ENCODE data around the gene SDF4.

- TF ChIP-seq POLR2A (IDR thresholded peaks at IDR 0.05) (no peak), CTCF (IDR thresholded peaks at IDR 0.05) (no peak)
These were observed 29.2 kb upstream of the SDF4 start for GRCh38 chr1:1260843-1261560.

All from heart left ventricle (tissue), 13 donors.